Measurements from ENCODE around the gene TBX5.

GRCh38 chr12:114414866-114415524 is 9.1 kb upstream of the TBX5 start:
- TF ChIP-seq YY1 (IDR thresholded peaks at IDR 0.05; ENCODE audit: low read depth) (no peak), EGR1 (IDR thresholded peaks at IDR 0.05) (no peak), MAX (IDR thresholded peaks at IDR 0.05) (no peak), FOXM1 (IDR thresholded peaks at IDR 0.05; ENCODE audit: borderline replicate concordance, low read depth) (no peak), EP300 (IDR thresholded peaks at IDR 0.05; ENCODE audit: borderline replicate concordance) (no peak)
